Neural progenitor cell (in vitro differentiated cells): ENCODE measurements around the gene KIAA1958. TPM values are rescaled to one million over a fixed set of nuclear protein-coding genes. Genes with fewer than 3 reads are reported as not detected.

Source experiments
- DNase-seq: peaks from one replicate; pipeline ENCODE4 v3.0.0-alpha.2; 2016; ENCODE audit warnings: low spot score
- H2AFZ ChIP-seq: fragments of 200-600 bp; sonication (generic); replicated peaks from 2 replicates; pipeline ENCODE4 v1.6.1; 2016; ENCODE audit warnings: antibody characterized with exemption
- H3F3A ChIP-seq: fragments of 200-600 bp; sonication (generic); 2 replicates; pipeline ENCODE4 v1.6.1; 2016; ENCODE audit warnings: antibody characterized with exemption, low read depth
- H3K27ac ChIP-seq: fragments of 200-600 bp; sonication (generic); 2 replicates; pipeline ENCODE4 v1.5.1; 2016; ENCODE audit warnings: mild to moderate bottlenecking
- H3K27me3 ChIP-seq: fragments of 200-600 bp; sonication (generic); 2 replicates; pipeline ENCODE4 v1.6.1; 2016; ENCODE audit warnings: mild to moderate bottlenecking, moderate library complexity
- H3K36me3 ChIP-seq: fragments of 200-600 bp; sonication (generic); 2 replicates; pipeline ENCODE4 v1.5.1; 2016
- H3K4me1 ChIP-seq: fragments of 200-600 bp; sonication (generic); 2 replicates; pipeline ENCODE4 v1.6.1; 2016; ENCODE audit warnings: mixed run types
- H3K4me2 ChIP-seq: fragments of 200-600 bp; sonication (generic); 2 replicates; pipeline ENCODE4 v1.6.1; 2016
- H3K4me3 ChIP-seq: fragments of 200-600 bp; sonication (generic); 2 replicates; pipeline ENCODE4 v1.5.1; 2016
- H3K79me2 ChIP-seq: fragments of 200-600 bp; sonication (generic); 2 replicates; pipeline ENCODE4 v1.6.1; 2016; ENCODE audit warnings: low read depth
- H3K9ac ChIP-seq: fragments of 200-600 bp; sonication (generic); 2 replicates; pipeline ENCODE4 v1.6.1; 2016
- H3K9me3 ChIP-seq: fragments of 200-600 bp; sonication (generic); 2 replicates; pipeline ENCODE4 v1.5.1; 2016; ENCODE audit warnings: low read depth
- H4K20me1 ChIP-seq: fragments of 200-600 bp; sonication (generic); 2 replicates; pipeline ENCODE4 v1.6.1; 2016; ENCODE audit warnings: low read depth
- H3K27ac Mint-ChIP-seq: 3 replicates; pipeline ENCODE4 v1.8.0; 2021; ENCODE audit warnings: mixed read lengths
- H3K27me3 Mint-ChIP-seq: 2 replicates; pipeline ENCODE4 v1.8.0; 2022; ENCODE audit warnings: low read depth, mild to moderate bottlenecking, inconsistent platforms, moderate library complexity, mixed read lengths; ENCODE audit not compliant: insufficient read depth
- H3K36me3 Mint-ChIP-seq: 3 replicates; pipeline ENCODE4 v1.8.0; 2021; ENCODE audit warnings: mixed read lengths
- H3K4me1 Mint-ChIP-seq: 3 replicates; pipeline ENCODE4 v1.8.0; 2021; ENCODE audit warnings: mixed read lengths
- H3K4me3 Mint-ChIP-seq: 3 replicates; pipeline ENCODE4 v1.8.0; 2021; ENCODE audit warnings: mild to moderate bottlenecking, moderate library complexity, mixed read lengths
- H3K9me3 Mint-ChIP-seq: 3 replicates; pipeline ENCODE4 v1.8.0; 2020; ENCODE audit warnings: mixed read lengths
- EZH2 ChIP-seq: fragments of 200-600 bp; sonication (generic); IDR thresholded peaks from 2 replicates; pipeline ENCODE4 v1.6.1; 2017; ENCODE audit warnings: antibody characterized with exemption, mild to moderate bottlenecking, moderate library complexity
- EZH2phosphoT487 ChIP-seq: fragments of 200-600 bp; sonication (generic); IDR thresholded peaks from 2 replicates; pipeline ENCODE4 v1.6.1; 2017; ENCODE audit warnings: antibody characterized with exemption
- total RNA-seq: library from RNA; depleted of rRNA; stranded (reverse); fragments of >200 nt; gene quantifications from 2 replicates; pipeline ENCODE4 v1.2.3, GENCODE V29; 2015; ENCODE audit warnings: low replicate concordance
- TF ChIP-seq, protein P1 (sequence below): fragments of 200-600 bp; sonication (generic); IDR thresholded peaks from 2 replicates; pipeline ENCODE4 v1.5.1; 2017; ENCODE audit warnings: antibody characterized with exemption, mild to moderate bottlenecking

Gene KIAA1958
- total RNA-seq, 1 donor from 2014 or later, result 31.4 TPM

DNA sequence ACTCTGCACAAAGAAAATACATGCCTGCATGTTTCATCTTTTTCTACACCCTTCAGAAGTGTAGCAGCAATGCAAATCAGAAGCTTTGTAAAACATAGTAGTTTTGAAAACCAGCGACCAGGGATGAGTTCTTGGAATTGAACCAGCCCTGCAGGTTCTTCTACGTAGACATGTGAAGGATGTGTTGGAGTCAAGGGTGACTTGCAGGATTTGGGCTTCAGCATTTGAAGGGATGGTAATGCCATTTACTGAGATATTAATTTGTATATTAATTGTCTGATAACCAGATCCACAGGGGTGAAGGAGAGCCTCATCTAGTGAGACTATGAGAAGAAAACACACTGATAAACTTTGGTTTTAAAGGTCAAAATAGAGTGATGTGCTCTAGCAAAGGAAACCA is 72.4 kb downstream of the KIAA1958 start:
- peaks cover 8% of the 10 kb centered on the region for H3K9me3 Mint-ChIP-seq
- Histone ChIP-seq H3K79me2 (peaks cover 96% of the 10 kb centered on the region), H3K27me3 (no peaks in the 10 kb centered on the region), H2AFZ (no peak overlapping the region), H3K9me3 (no peaks in the 10 kb centered on the region), H4K20me1 (peaks cover 71% of the 10 kb centered on the region), H3F3A (peaks cover 11% of the 10 kb centered on the region), H3K4me3 (no peak overlapping the region), H3K4me1 (peaks cover 12% of the 10 kb centered on the region), H3K27ac (no peak overlapping the region), H3K9ac (no peak overlapping the region), H3K4me2 (no peak overlapping the region), H3K36me3 (no peaks in the 10 kb centered on the region)
- no peaks in the 10 kb centered on the region for H3K4me1 Mint-ChIP-seq
- peaks cover 18% of the 10 kb centered on the region for H3K36me3 Mint-ChIP-seq
- H3K27me3 Mint-ChIP-seq, result peaks cover 7% of the 10 kb centered on the region
- TF ChIP-seq EZH2phosphoT487 (no peak), EZH2 (no peak)
- TF ChIP-seq, protein P1, sequence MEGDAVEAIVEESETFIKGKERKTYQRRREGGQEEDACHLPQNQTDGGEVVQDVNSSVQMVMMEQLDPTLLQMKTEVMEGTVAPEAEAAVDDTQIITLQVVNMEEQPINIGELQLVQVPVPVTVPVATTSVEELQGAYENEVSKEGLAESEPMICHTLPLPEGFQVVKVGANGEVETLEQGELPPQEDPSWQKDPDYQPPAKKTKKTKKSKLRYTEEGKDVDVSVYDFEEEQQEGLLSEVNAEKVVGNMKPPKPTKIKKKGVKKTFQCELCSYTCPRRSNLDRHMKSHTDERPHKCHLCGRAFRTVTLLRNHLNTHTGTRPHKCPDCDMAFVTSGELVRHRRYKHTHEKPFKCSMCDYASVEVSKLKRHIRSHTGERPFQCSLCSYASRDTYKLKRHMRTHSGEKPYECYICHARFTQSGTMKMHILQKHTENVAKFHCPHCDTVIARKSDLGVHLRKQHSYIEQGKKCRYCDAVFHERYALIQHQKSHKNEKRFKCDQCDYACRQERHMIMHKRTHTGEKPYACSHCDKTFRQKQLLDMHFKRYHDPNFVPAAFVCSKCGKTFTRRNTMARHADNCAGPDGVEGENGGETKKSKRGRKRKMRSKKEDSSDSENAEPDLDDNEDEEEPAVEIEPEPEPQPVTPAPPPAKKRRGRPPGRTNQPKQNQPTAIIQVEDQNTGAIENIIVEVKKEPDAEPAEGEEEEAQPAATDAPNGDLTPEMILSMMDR, result no peak
- no peak overlapping the region for H3K27ac Mint-ChIP-seq
- no peak overlapping the region for H3K4me3 Mint-ChIP-seq
- DNase-seq, result no peak

DNA sequence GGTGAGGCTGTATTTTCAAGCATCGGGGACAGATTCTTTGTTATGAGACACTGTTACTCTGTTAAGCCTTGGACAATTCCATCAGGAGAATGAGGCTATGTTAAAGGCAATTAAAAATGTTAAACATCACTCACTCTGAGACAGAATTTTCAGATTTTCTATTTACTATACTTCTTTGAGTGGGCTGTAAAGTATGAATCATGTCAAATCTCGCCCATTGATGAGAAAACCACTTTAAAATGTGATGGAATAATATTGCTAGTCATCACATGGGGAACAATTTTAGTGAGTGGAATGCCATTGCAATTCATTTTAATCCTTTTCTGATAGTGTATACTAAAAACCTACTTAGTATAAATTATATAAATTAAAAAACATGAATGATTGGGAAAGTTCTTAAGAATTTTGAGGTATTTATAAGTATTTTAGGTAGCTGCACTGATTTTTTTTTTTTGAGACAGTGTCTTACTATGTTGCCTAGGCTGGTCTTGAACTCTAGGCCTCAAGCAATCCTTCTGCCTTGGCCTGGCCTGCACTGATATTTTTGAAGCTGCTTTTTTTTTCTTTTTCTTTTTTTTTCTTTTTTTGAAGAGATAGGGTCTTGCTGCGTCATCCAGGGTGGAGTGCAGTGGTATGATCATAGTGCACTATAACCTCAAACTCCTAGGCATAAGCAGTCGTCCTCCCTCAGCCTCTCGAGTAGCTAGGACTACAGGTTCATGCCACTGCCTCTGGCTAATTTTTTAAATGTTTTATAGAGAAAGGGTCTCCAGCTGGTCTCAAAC is 73.2 kb downstream of the KIAA1958 start:
- Histone ChIP-seq H3K4me3 (no peak overlapping the region), H4K20me1 (peaks cover 70% of the 10 kb centered on the region), H3K9me3 (no peaks in the 10 kb centered on the region), H3K79me2 (peaks cover 98% of the 10 kb centered on the region), H3F3A (peaks cover 11% of the 10 kb centered on the region), H3K4me1 (peaks cover 12% of the 10 kb centered on the region), H3K27me3 (no peaks in the 10 kb centered on the region), H3K36me3 (no peaks in the 10 kb centered on the region), H2AFZ (no peak overlapping the region), H3K27ac (no peak overlapping the region), H3K9ac (no peak overlapping the region), H3K4me2 (no peak overlapping the region)
- H3K27ac Mint-ChIP-seq, result no peak overlapping the region
- peaks cover 3% of the 10 kb centered on the region for H3K27me3 Mint-ChIP-seq
- H3K4me1 Mint-ChIP-seq, result no peaks in the 10 kb centered on the region
- DNase-seq, result no peak
- no peak overlapping the region for H3K4me3 Mint-ChIP-seq
- peaks cover 14% of the 10 kb centered on the region for H3K36me3 Mint-ChIP-seq
- peaks cover 4% of the 10 kb centered on the region for H3K9me3 Mint-ChIP-seq
- TF ChIP-seq, protein P1, result no peak
- TF ChIP-seq EZH2, result no peak

DNA sequence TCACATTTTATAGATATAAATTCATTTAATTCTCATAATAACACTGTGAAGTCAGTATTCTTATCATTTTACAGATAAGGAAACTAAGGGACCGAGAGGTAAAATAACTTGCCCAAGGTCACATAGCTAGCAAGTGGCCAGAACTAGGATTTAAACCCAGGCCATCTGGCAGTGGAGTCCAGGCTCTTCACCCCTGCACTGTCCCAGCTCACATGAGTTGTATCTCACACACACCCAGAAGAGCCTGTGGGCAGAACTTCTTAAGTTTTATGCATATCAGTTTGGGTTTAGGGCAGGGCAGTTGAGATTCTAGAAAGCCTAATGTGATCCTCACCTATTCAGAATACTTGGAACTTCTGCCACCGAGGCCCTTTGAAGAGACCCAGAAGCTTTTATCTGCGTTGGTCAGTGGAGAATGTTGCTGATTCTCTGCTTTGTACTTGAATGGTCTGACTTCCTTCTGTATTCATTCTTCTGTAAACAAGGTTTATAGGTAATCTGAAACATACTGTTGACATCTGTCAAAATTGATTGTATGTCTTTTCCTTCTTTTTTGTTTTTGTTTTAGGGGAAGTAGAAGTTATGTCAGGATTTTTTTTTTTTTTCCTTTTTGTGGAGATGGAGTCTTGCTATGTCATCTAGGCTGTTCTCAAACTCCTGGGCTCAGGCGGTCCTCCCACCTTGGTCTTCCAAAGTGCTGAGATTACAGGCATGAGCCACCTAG is 75.8 kb downstream of the KIAA1958 start:
- peaks cover 4% of the 10 kb centered on the region for H3K9me3 Mint-ChIP-seq
- Histone ChIP-seq H3K27ac (no peak overlapping the region), H3K4me1 (peaks cover 1% of the 10 kb centered on the region), H3K9me3 (no peaks in the 10 kb centered on the region), H3K4me2 (no peak overlapping the region), H3F3A (no peaks in the 10 kb centered on the region), H3K27me3 (no peaks in the 10 kb centered on the region), H4K20me1 (peaks cover 69% of the 10 kb centered on the region), H3K4me3 (no peak overlapping the region), H3K79me2 (peaks cover 99% of the 10 kb centered on the region), H3K36me3 (no peaks in the 10 kb centered on the region), H2AFZ (no peak overlapping the region), H3K9ac (no peak overlapping the region)
- H3K36me3 Mint-ChIP-seq, result peaks cover 8% of the 10 kb centered on the region
- no peak overlapping the region for H3K27ac Mint-ChIP-seq
- no peaks in the 10 kb centered on the region for H3K27me3 Mint-ChIP-seq
- no peak for DNase-seq
- no peak overlapping the region for H3K4me3 Mint-ChIP-seq
- no peaks in the 10 kb centered on the region for H3K4me1 Mint-ChIP-seq
- no peak for TF ChIP-seq EZH2
- TF ChIP-seq, protein P1, result no peak
- TF ChIP-seq EZH2phosphoT487, result no peak
